Vagina (tissue), 2 donors: ENCODE data around the gene BARX2.

Experiments used
- CTCF ChIP-seq, 3 experiments: fragments of 450-650 bp in 2 of 3; fragments of 200-600 bp in 1 of 3; sonication (generic) in 1 of 3; IDR thresholded peaks; one replicate each; pipeline ENCODE4 v1.5.1; 2017 to 2019; ENCODE audit warnings: antibody characterized with exemption in 3 of 3, mild to moderate bottlenecking in 2 of 3, moderate library complexity in 2 of 3
- POLR2A ChIP-seq, 2 donors: fragments of 450-650 bp; IDR thresholded peaks; one replicate each; pipeline ENCODE4 v1.6.1; 2017; ENCODE audit warnings: antibody characterized with exemption in 2 of 2, mild to moderate bottlenecking in 2 of 2, moderate library complexity in 2 of 2

DNA sequence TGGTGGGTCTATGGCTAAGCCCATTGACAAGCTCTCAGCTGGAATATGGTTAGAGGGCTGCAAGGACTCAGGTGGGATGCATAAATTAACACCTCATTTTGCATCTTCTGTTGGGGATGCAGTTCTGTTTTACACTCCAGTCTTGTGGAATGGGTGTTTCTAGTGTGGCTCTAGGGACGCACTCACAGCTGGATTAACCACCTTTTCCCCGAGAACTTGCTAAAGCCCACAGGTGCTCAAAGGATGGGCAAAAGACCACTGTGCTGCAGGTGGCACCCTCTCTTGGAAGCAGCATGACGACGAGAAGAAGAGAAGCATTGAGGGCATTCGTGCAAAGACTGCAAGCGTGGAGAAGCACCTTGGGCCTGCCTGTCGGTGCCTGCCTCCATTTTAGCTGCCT is 6.9 kb downstream of the BARX2 start:
- TF ChIP-seq CTCF (IDR thresholded peaks at IDR 0.05) (no peak), POLR2A (IDR thresholded peaks at IDR 0.05) (no peak)
